Ramos (cell line): ENCODE data around the gene COL21A1.

ENCODE experiments used
- in situ Hi-C: fragments of 300-500 bp; cut with MboI; formaldehyde crosslinking; loops from one replicate; pipeline ENCODE4 v1.14.3; 2022; ENCODE audit warnings: low sequenced_read_pairs; ENCODE audit not compliant: unreplicated experiment

Gene COL21A1

DNA sequence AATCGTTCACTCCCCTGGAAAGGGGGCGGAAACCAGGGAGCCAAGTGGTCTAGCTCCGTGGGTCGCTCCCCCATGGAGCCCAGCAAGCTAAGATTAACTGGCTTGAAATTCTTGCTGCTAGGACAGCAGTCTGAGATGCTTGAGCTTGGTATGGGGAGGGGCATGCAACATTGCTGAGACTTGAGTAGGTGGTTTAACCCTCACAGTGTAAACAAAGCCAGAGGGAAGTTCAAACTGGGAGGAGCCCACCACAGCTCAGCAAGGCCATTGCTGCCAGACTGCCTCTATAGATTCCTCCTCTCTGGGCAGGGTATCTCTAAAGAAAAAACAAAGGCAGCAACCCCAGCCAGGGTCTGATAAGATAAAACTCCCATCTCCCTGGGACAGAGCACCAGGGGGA lies 43.2 kb downstream of the COL21A1 start:
- in situ Hi-C loops = no loop called here

DNA sequence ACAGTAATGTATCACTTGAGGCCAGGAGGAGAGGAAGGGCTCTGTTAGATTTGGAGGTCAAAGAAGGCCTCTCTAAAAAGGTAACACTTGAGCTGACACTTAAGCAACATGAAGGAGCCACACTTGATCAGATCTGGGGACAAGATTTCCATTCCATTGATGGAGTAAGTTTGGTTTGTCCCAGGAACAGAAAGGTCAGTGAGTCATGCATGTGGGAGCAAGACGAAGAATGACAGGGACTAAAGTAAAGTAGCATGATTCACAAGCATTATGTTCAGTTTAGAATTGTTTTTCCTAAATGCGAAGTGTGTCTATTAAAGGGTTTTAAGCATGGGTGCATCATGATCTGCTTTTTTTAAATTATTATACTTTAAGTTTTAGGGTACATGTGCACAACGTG lies 47.4 kb downstream of the COL21A1 start:
- in situ Hi-C loops = no loop called here

DNA sequence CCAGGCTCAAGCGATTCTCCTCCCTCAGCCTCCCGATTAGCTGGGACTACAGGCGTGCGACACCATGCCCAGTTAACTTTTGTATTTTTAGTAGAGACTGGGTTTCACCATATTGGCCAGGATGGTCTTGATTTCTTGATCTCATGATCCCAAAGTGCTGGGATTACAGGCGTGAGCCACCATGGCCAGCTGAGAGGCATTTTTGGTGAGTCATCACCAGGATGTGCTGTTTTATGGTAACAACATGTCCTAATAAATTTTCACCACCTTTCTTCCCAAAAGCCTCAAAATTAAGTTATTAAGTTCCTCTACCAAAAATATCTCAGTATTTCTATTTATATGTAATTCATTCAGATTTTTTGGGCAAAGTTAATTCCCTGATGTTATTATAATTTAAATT lies 53.5 kb downstream of the COL21A1 start:
- in situ Hi-C loops = no loop called here

DNA sequence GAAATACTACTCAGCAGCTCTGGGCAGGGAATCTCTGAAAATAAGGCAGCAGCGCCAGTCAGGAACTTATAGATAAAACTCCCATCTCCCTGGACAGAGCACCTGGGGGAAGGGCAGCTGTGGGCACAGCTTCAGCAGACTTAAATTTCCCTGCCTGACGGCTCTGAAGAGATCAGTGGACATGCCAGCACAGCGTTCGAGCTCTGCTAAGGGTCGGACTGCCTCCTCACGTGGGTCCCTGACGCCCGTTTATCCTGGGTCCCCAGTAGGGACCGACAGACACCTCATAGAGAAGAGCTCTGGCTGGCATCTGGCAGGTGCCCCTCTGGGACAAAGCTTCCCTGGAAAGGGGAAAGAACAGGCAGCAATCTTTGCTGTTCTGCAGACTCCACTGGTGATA lies 59.0 kb downstream of the COL21A1 start:
- in situ Hi-C loops = no loop called here

DNA sequence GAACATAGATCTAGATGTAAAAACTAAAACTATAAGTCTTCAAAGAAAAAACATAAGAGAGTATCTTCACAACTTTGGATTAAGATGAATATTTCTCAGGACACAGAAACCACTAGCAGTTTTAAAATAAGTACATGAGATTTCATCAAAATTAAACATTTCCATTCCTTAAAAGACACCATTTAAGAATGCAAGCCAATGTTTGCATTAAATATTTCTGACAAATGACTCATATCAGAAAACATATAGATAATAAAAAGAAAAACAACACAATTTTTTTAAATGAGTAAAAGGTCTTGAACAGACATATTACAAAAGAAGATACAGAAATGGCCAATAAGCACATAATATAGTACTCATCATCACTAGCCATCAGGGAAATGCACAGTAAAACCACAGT lies 59.7 kb downstream of the COL21A1 start:
- in situ Hi-C loops = no loop called here

DNA sequence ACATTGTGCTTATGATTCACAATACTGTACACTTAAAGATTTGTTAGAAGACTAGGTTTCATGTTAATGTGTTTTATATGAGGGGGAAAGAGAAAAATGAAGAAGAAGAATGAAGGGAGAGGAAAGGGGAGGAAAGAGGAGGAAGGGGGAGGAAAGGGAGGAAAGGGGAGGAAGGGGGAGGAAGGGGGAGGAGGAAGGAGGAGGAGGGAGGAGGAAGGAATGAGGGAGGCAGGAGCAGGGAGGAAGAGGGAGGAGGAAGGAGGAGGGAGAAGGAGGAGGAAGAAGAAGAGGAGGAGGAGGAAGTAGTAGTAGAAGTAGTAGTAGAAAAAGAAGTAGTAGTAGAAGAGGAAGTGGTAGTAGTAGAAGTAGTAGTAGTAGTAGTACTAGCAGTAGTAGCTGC lies 70.6 kb downstream of the COL21A1 start:
- in situ Hi-C loops = no loop called here

DNA sequence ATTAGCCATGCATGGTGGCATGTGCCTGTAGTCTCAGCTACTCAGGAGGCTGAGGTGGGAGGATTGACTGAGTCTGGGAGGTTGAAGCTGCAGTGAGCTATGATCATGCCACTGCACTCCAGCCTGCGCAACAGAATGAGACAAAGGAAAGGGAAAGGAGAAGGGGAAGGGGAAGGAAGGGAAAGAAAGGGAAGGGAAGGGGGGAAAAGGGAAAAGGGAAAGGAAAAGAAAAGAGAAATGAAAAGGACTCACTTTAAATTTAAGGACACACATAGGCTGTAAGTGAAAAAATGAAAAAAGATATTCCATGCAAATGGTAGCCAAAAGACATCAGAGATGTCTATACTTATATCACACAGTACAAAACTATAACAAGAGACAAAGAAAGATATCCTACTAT lies 74.2 kb downstream of the COL21A1 start:
- in situ Hi-C loops = no loop called here

DNA sequence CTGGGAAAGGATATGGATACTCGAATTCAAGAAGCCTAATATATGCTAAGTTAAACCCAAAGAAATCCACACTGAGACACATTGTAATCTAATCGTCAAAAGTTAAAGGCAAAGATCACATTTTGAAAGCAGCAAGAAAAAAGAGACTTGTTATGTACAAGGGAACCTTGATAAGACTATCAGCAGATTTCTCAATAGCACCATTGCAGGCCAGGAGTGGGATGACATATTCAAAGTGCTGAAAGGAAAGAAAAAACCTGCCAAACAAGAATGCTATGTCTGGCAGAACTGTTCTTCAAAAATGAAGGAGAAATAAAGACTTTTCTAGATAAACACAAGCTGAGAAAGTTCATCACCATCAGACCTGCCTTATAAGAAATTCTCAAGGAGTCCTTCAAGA lies 75.2 kb downstream of the COL21A1 start:
- in situ Hi-C loops = no loop called here

DNA sequence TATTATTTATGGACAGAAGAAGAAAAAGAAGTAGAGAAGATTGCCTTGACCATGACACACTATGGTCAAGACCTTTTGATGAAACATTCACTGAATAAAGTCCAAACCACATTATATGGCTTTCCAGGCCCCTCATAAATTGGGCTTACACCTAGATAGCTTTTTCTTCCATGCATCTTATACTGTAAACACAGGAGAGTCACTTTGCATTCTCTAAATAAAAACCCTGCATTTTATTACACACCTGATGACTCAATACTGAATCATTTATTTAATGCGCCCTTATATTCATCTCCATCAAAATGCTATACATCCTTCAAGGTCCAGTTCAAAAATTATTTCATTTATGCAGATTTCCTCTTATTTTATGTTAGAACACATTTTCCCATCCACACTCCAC lies 78.0 kb downstream of the COL21A1 start:
- in situ Hi-C loops = no loop called here

DNA sequence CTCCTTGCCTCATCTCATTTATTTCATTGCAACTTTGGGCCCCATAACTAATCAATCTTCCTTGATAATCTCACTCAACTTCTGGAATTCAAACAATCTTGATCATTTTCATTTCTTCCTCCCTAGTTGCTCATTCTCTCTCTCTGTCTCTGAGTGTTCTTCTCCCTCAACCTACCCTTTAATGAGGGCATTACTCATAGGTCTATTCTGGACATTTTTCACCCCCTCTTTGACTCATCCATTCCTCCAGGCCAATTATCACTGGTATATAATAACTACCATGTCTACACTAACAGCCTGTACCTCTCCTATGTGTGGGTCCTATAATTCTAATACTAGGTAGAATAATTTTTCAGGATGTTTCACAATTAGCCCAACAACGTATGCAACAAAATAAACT lies 78.8 kb downstream of the COL21A1 start:
- in situ Hi-C loops = no loop called here

DNA sequence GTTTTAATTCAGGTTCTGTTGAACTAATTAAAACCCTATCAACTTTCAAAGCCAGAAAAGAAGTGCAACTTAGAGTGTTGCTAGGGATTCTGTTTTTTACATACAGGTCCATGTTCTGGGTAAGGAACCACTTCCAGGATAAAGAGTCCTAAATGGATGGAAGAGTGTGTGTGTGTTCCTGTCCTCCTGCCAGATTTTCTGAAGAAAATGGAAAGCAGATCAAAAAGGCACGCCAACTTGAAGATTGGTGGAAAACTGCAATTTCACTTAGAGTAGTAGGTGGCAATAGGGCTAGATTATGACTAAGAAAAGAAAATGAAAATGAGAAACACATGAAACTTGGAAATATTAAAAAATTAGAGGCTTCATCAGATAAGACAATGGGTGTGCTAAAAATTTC lies 85.3 kb downstream of the COL21A1 start:
- in situ Hi-C loops = no loop called here

DNA sequence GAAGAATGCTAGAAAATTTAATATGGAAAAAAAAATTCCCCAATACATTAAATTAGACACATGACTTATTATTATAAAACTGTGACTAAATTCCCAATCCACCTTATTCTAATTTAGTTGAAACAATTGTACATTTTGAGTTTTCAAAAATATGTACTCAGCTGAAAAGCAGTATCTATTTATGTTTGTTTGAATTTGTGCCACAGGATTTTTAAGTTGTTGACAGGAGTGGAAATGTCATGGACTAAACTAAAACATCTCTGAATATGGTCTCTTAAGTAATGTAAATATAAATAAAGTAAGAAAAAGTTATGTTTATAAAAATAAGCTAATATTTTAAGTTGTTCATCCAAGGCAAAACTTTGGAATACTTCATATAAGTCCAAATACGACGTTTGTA lies 86.9 kb downstream of the COL21A1 start:
- in situ Hi-C loops = no loop called here

DNA sequence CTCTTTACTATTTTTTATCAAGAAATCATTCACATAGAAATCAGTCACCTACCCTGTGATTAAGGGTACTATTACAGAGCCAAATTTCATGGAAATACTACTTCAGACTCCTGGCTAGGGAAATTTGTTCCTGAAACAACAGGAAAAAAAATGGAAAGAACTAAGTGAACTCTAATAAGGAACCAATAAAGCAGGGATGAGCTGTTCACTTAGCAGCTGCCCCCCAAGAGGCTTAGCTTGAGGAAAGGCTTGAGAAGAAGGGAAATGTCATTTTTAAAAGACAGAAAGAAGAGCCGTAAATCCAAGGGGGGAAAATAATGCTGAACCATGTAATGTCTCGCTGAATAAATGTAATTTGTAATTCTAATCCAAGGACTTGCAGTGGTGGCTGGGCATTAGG lies 88.8 kb downstream of the COL21A1 start:
- in situ Hi-C loops = no loop called here

DNA sequence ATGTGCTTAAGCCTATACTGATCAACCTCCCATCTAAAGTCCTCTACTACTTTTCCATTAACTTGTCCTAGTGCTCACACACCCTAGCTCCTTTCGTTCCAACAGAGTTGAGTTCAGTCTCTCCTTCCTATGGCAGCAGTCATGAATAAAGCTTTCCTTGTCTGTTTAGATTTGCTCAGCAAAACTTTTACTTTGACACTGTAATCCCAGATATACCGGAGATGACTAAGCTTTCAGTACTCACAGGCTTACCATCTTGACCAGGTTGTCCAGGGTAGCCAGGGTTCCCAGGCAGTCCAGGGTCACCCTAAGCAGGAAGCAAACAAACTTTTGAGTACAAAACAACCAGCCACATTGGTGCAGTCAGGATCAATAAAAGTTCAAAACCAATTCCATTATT lies 90.7 kb downstream of the COL21A1 start:
- in situ Hi-C loops = no loop called here

DNA sequence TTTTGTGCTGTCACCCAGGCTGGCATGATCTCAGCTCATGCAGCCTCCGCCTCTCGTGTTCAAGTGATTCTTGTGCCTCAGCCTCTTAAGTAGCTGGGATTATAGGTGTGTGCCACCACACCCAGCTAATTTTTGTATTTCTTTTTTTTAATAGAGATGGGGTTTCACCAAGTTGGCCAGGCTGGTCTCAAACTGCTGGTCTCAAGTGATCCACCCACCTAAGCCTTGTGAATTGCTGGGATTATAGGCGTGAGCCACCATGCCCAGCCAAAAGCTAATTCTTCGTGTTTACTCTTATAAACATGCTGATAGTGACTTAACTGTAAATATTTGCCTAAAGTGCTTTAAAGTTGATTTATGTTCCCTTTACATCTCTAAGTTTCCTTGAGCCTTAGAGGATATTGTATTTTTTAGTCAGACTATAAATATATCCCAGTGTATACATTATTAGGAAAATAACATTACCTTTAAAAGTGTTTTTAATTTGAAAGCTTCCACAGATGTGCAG lies 91.7 kb downstream of the COL21A1 start:
- in situ Hi-C loops = no loop called here

DNA sequence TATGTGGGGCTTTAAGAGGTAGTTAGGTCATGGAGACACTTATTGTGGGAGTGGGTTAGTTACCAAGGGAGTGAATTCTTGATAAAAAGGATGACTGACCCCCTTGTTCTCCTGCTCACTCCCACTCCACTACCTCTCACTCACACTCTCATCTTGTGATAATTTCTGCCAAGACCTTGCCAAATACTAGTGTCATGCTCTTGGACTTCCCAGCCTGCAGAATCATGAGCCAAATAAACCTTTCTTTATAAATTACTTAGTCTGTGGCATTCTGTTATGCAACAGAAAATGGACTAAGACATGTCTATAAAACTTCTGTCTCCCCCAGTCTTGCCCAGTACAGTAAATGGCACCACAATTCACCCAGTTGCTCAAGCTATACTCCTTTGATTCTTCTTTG lies 93.3 kb downstream of the COL21A1 start:
- in situ Hi-C loops = no loop called here

DNA sequence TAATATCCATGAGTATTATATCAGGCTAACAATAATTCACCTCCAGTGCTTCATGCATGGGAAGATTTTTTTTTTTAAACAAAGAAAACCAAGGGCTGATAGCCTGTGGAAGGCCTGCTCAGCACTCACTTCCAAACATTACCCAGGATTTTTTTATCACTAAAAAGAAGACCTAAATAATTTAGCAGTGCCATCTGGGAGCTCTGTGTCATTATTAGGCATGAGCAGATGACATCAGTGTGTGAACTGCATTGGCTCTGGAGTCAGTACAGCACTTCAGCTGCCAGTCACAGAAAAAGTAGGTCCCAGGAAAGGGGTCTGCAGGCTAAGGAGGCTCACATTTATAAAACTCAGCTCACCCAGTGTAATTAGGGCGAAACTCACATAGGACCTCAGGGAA lies 94.8 kb downstream of the COL21A1 start:
- in situ Hi-C loops = no loop called here

DNA sequence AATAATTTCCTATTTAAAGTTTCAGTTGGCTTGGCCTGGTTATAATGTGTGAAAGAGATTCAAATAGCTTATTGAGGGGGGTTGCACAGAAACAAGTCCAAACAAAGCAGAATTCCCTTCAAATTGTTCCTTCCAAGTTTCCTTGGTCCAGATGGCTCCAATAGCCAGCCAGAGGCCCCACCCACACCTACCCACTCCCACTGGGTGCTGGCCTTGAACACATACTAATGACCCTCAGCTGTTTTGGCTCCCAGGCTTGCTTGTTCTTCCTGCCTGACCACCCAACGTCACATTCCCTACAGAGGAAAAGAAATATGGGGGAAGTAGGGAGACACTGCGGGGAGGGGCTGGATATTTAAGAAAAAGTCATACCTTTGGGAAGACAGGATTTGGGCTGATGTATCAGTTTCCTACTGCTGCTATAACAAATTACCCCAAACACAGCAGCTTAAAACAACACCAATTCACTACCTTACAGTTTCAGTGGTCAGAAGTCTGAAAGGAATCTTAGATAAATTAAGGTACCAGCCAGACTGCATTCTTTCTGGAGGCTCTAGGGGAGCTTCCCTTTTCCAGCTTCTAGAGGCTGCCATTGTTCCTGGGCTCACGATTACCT lies 95.7 kb downstream of the COL21A1 start:
- in situ Hi-C loops = no loop called here

DNA sequence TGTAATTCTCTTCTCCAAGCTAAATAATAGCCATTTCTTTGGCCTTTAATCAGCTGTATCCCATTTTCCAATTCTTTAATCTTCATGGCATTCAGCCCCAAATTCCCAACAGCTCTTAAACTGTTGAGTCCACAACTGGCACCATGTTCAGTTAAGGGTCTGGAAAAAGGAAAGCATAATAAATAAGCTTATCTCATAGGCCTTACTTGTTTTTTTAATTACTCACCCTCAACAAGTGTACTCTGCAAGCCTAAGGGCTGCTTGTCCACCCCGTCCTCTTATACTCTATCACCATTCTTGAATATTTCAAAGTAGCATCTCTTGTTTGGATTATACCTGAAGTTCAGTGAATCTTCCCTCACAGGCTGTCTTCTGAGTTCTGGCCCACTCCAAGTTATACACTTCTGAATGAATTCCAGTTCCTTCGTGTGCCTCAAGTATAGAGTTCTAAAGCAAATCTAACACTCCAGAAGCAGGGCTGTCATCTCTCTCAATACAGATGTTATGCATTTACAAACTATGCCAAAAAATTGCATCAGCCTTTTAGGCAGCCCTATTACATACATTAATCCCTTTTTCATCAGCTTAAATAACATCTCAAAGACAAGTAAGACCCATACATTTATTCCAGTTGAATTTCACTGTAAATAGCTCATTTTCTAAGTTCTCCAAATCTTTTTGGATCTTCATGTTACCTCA lies 98.7 kb downstream of the COL21A1 start:
- in situ Hi-C loops = no loop called here

DNA sequence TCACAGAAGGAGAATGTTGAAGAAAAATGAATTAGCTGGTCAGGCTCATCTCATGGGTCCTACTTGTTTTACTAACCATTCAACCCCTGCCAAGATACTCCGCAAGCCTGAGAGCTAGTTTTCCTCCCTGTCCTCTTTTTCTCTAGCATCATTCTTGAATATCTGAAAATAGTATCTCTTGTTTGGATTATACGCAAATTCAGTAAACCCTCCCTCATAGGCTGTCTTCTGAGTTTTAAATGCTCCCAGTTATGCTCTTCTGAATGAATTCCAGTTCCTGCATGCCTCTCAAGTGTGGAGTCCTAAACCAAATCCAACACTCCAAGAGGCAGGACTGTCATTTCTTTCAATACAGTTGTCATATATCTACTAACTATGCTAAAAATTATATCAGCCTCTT lies 99.6 kb downstream of the COL21A1 start:
- in situ Hi-C loops = no loop called here

DNA sequence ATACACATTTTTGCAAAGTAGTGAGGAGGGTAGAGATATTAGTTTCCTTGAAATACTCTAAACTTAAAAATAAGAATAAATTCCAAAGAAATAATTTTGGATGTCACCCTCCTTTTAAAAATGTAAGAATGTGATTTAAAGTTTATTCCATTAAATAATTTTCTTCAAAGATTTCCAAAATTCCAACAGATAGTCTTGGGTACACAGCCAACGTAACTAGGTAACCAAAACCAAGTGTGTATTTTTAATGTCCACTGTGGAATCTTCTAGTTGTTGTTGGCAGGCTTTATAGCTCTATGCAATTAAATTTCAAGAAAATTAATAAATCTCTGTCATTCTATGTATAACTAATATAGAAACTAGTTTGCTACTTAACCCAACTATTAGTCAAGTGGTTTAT lies 101.3 kb downstream of the COL21A1 start:
- in situ Hi-C loops = no loop called here

DNA sequence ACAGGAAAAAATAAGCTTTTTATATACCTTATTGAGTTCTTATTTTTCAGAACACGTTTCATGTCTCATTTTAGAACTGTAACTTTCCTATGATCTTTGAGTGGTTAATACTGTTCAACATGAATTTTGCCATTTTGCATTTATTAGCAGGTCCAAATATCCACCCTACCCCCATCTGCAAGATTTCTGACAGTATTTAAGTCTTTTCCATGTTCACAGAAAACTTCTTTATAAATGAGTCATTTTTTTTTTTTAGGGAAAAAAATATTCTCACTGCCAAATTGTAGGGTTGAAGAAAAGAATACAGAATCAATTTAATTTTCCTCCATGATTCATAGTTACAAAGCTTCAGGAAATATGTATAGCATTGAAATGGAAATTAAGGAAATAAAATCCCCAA lies 101.8 kb downstream of the COL21A1 start:
- in situ Hi-C loops = no loop called here
